Stimulated activated naive B cell treated with anti-CD40 and anti-IgM and Interleukin-4, amounts not matched to agents 10 μg/mL and 1 μg/mL and 100 μg/mL, for 72 hours (primary cell): ENCODE measurements around the gene DAPK2.
"Not testable (repeated sequence)": the region's sequence is repeated elsewhere in the genome, so short reads cannot be mapped to it uniquely, and the experiment has no call there.

Source experiments
- ATAC-seq, 2 donors: fragments of 150-1000 bp; cut with Tn5 transposase; replicated peaks; 2 replicates each; pipeline ENCODE4 v1.10.0; 2021; ENCODE audit warnings: moderate library complexity in 1 of 2
- DNase-seq: peaks from one replicate; pipeline ENCODE4 v3.0.0; 2021
- H3K27ac Mint-ChIP-seq: one replicate; pipeline ENCODE4 v1.8.0; 2022; ENCODE audit warnings: mild to moderate bottlenecking, mixed read lengths
- H3K27me3 Mint-ChIP-seq, 2 donors: one replicate each; pipeline ENCODE4 v1.8.0; 2022; ENCODE audit warnings: mixed read lengths in 2 of 2
- H3K36me3 Mint-ChIP-seq, 2 donors: one replicate each; pipeline ENCODE4 v1.8.0; 2022; ENCODE audit warnings: mixed read lengths in 2 of 2, mild to moderate bottlenecking in 1 of 2
- H3K4me1 Mint-ChIP-seq, 2 donors: one replicate each; pipeline ENCODE4 v1.8.0; 2022; ENCODE audit warnings: mixed read lengths in 2 of 2, mild to moderate bottlenecking in 1 of 2
- H3K4me3 Mint-ChIP-seq, 2 donors: one replicate each; pipeline ENCODE4 v1.8.0; 2022; ENCODE audit warnings: mild to moderate bottlenecking in 2 of 2, mixed read lengths in 2 of 2, moderate library complexity in 1 of 2
- H3K9me3 Mint-ChIP-seq, 2 donors: one replicate each; pipeline ENCODE4 v1.8.0; 2022; ENCODE audit warnings: mixed read lengths in 2 of 2, mild to moderate bottlenecking in 1 of 2

The DAPK2 gene

DNA sequence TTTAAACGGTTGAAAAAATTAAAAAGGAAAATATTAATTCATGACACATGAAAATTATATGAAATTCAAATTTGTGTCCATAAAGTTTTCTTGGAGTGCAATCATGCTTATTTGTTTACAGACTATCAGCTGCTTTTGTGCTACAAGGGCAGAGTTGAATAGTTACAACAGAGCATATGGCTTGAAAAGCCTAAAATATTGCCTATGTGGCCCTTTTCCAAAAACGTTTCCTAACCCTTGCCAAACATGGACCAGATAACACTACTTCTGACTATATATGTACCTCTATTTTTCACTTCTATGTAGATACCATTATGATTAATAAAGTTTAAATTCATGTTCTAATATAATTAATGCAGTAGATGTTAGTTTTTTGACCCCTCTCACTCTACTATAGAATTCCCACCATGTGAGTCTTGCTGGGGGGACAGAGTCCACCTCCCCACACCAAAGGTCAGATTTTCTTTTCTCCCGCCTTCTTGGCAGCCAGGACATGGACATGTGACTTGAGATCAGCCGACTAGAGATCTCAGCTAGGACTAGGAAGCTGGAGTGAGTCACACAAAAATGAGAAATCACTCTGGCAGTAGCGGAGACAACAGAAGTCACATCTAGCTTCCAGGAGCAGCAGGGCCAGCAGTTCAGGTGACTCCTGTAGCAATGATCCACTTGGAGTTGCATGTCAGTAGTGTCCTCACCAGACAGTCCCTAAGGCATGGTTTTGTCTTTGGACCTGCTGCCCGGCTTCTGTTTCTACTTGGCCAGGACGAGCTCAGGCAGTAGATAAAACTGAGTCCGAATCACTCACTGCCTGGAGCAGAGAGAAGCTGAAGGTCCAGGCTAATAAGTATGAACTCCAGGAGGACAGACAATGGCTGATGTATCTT, 24.9 kb upstream of the DAPK2 start:
- Mint-ChIP-seq H3K4me1 (peaks cover 23 to 26% of the 10 kb centered on the region in 2 donors), H3K9me3 (no peaks in the 10 kb centered on the region), H3K27me3 (no peaks in the 10 kb centered on the region), H3K36me3 (peaks cover 6 to 22% of the 10 kb centered on the region in 2 donors), H3K4me3 (no peak overlapping the region), H3K27ac (peak overlapping the region; percentile 37)
- DNase-seq (no peak), ATAC-seq (no peak)

DNA sequence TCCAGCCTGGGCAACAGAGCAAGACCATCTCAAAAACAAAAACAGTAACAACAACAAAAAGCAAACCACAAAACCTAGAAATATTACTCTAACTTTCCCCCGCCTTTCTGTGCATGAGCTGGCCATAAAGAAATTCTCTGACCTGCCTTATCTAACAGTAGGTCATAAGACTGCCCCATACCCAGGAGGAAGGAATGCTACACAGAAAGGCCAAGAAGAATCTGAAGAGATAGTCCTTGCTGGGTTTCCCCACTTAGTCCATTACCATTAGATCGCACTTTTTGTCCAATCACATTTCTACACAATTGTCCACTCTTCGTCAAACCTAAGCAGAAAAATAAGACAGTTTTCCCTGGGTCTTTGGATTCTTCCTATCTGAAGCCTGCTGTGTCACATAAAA, 23.8 kb upstream of the DAPK2 start:
- no peak for DNase-seq
- H3K4me1 Mint-ChIP-seq, result peaks cover 21 to 26% of the 10 kb centered on the region in 2 donors
- no peak overlapping the region for H3K4me3 Mint-ChIP-seq

DNA sequence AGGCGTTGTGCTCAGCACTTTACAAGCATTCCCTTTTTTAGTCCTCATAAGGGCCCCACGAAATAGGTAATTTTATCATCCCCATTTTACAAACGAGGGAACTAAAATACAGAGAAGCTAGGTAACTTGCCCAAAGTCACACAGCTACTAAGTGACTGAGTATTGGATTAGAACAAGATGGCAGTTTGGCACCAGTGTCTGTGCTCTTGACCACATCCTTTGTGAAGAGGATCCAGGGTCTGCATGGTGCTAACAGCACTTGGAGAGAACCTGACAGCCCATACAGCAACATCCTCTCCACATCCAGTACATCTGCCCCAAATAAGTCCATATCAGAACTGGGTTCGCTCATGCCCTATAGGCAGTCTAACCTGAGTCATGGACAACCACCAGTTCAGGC, 21.8 kb upstream of the DAPK2 start:
- Mint-ChIP-seq H3K9me3 (no peaks in the 10 kb centered on the region), H3K4me3 (no peak overlapping the region), H3K4me1 (peaks cover 19 to 26% of the 10 kb centered on the region in 2 donors), H3K27ac (no peak overlapping the region), H3K36me3 (peaks cover 6 to 11% of the 10 kb centered on the region in 2 donors), H3K27me3 (no peaks in the 10 kb centered on the region)
- ATAC-seq (no peak), DNase-seq (no peak)

More for the DNA sequence above, 23.8 kb upstream of the DAPK2 start:
- Mint-ChIP-seq H3K27me3 (no peaks in the 10 kb centered on the region), H3K9me3 (no peaks in the 10 kb centered on the region), H3K27ac (no peak overlapping the region), H3K36me3 (peaks cover 6 to 18% of the 10 kb centered on the region in 2 donors)
- ATAC-seq, result no peak

DNA sequence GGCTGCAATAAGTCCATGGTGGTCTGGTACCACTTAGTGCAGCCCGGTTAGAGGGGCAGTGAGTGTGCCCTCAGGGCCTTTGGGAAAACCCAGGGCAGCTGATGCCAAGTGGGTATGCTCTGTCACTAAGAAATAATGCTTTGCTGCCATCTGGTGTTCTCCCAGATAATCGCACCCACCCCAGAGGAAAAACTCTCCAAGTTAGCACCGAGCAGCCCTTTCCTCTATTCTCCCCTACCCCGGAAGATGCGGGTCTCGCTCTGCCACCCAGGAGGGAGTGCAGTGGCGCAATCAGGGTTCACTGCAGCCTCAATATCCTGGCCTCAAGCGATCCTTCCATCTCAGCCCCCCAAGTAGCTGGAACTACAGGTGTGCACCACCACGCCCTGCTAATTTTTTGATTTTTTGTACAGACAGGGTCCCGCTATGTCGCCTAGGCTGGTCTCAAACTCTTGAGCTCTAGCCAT, 21.3 kb upstream of the DAPK2 start:
- peaks cover 19 to 26% of the 10 kb centered on the region in 2 donors for H3K4me1 Mint-ChIP-seq
- H3K4me3 Mint-ChIP-seq, result no peak overlapping the region
- no peak overlapping the region for H3K27ac Mint-ChIP-seq
- H3K9me3 Mint-ChIP-seq, result no peaks in the 10 kb centered on the region
- H3K27me3 Mint-ChIP-seq, result no peaks in the 10 kb centered on the region
- DNase-seq (peak; percentile 53), ATAC-seq (peak; percentile 83 to 84)
- H3K36me3 Mint-ChIP-seq, result peaks cover 6 to 11% of the 10 kb centered on the region in 2 donors

DNA sequence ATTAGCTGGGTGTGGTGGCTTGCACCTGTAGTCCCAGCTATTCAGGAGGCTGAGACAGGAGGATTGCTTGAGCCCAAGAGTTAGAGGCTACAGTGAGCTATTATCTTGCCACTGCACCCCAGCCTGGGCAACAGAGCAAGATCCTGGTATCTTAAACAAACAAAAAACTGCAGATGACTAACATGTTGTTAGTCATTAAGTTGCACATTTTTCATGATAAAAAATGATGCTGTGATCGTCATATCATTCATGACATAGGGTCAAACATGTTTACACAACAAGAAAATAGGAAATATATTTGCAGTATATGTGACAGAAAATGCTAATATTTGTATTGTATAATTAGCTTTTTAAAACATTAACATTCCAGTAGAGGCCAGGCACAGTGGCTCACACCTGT, 20.2 kb upstream of the DAPK2 start:
- no peaks in the 10 kb centered on the region for H3K9me3 Mint-ChIP-seq
- no peak for DNase-seq
- H3K4me3 Mint-ChIP-seq, result no peak overlapping the region
- no peak overlapping the region for H3K27ac Mint-ChIP-seq
- peaks cover 19 to 26% of the 10 kb centered on the region in 2 donors for H3K4me1 Mint-ChIP-seq
- H3K27me3 Mint-ChIP-seq, result no peaks in the 10 kb centered on the region
- peaks cover under 1 to 3% of the 10 kb centered on the region in 2 donors for H3K36me3 Mint-ChIP-seq
- ATAC-seq, result no peak

DNA sequence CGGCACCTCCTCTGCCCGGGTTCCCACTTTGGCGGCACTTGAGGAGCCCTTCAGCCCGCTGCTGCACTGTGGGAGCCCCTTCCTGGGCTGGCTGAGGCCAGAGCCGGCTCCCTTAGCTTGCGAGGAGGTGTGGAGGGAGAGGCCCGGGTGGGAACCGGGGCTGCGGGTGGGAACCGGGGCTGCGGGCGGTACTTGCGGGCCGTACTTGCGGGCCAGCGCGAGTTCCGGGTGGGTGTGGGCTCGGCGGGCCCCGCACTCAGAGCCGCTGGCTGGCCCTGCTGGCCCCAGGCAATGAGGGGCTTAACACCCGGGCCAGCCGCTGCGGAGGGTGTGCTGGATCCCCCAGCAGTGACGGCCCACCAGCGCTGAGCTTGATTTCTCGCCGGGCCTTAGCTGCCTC, 14.4 kb upstream of the DAPK2 start:
- no peak for ATAC-seq
- Mint-ChIP-seq H3K27me3 (no peaks in the 10 kb centered on the region), H3K9me3 (no peaks in the 10 kb centered on the region), H3K27ac (no peak overlapping the region), H3K36me3 (peaks cover 0 to 5% of the 10 kb centered on the region in 2 donors), H3K4me3 (no peak overlapping the region), H3K4me1 (no peaks in the 10 kb centered on the region)
- DNase-seq, result no peak

DNA sequence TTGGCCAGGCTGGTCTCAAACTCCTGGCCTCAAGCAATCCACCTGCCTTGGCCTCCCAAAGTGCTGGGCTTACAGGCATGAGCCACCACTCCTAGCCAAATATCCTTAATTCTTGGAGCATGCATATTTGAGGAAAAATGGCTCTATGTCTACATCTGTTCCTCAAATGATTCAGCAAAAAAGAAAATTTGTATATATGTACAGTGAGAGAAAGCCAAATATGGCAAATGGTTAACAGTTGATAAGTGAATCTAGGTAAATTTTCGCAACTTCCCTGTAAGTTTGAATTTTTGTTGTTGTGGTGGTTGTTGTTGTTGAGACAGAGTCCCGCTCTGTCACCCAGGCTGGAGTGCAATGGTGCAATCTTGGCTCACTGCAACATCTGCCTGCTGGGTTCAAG, 12.8 kb upstream of the DAPK2 start:
- not testable (repeated sequence) for H3K4me3 Mint-ChIP-seq, ATAC-seq, H3K9me3 Mint-ChIP-seq, H3K36me3 Mint-ChIP-seq, DNase-seq, H3K4me1 Mint-ChIP-seq, H3K27ac Mint-ChIP-seq, H3K27me3 Mint-ChIP-seq

DNA sequence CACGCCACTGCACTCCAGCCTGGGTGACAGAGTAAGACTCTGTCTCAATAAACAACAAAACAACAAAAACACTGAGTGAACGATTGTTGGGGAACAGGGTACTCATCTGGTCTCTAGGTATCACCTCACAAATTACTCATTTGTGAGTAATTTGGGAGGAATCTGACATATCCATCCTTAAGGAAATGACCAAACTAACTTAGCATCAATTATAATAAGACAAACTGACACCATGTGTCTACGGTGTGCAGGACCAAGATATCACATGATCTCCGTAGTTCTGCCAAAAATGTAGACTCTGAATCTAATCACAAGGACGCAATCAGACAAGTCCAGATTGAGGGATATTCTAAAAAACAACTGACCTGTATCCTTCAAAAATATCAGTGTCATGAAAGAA, 12.0 kb upstream of the DAPK2 start:
- no peak overlapping the region for H3K27ac Mint-ChIP-seq
- H3K27me3 Mint-ChIP-seq, result no peaks in the 10 kb centered on the region
- ATAC-seq (no peak), DNase-seq (no peak)
- H3K36me3 Mint-ChIP-seq, result peaks cover 0 to 5% of the 10 kb centered on the region in 2 donors
- no peaks in the 10 kb centered on the region for H3K4me1 Mint-ChIP-seq
- no peak overlapping the region for H3K4me3 Mint-ChIP-seq
- no peaks in the 10 kb centered on the region for H3K9me3 Mint-ChIP-seq

DNA sequence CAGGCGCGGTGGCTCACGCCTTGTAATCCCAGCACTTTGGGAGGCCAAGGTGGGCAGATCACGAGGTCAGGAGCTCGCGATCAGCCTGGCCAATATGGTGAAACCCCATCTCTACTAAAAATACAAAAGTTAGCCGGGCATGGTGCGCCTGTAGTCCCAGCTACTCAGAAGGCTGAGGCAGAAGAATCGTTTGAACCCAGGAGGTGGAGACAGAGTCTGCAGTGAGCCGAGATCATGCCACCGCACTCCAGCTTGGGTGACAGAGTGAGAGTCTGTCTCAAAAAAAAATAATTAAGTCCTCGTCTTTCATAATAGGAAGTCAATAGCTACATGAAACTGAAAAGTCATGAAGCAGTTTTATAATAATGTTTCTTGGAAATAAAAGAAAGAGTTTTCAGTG, 7.4 kb upstream of the DAPK2 start:
- H3K36me3 Mint-ChIP-seq, H3K27me3 Mint-ChIP-seq, DNase-seq, H3K4me3 Mint-ChIP-seq, H3K9me3 Mint-ChIP-seq, H3K27ac Mint-ChIP-seq, ATAC-seq: not testable (repeated sequence)
- peaks cover 12% of the 10 kb centered on the region in 2 donors for H3K4me1 Mint-ChIP-seq

DNA sequence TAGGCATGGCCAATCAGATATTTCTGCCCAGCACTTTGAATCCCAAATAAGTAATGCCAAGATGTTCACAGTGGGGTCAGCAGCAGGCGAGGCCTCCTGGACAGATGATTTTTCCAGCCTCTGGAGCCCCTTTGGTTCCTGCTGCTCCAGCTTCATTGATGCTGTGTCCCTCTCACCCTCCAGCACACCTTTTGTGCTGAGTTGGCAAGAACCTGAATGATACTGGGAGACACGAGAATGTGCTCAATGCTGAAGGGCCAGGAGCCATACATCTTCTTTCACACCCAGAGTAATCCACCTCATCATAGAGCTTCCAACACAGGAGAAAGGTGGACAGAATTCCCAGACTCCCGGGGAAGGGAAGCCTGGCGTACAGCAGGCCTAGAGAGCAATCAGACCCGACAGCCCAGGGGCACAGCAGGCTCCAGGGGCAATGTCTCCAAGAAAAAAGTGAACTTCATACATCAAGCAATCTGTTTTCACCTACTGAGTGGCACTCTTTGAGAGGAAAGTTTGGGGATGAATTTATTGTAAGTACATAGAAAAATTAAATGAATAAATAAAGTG, 6.7 kb upstream of the DAPK2 start:
- Mint-ChIP-seq H3K27ac (no peak overlapping the region), H3K4me1 (peaks cover 17 to 19% of the 10 kb centered on the region in 2 donors), H3K36me3 (no peaks in the 10 kb centered on the region), H3K4me3 (no peak overlapping the region), H3K27me3 (no peaks in the 10 kb centered on the region), H3K9me3 (no peaks in the 10 kb centered on the region)
- ATAC-seq (no peak), DNase-seq (no peak)

DNA sequence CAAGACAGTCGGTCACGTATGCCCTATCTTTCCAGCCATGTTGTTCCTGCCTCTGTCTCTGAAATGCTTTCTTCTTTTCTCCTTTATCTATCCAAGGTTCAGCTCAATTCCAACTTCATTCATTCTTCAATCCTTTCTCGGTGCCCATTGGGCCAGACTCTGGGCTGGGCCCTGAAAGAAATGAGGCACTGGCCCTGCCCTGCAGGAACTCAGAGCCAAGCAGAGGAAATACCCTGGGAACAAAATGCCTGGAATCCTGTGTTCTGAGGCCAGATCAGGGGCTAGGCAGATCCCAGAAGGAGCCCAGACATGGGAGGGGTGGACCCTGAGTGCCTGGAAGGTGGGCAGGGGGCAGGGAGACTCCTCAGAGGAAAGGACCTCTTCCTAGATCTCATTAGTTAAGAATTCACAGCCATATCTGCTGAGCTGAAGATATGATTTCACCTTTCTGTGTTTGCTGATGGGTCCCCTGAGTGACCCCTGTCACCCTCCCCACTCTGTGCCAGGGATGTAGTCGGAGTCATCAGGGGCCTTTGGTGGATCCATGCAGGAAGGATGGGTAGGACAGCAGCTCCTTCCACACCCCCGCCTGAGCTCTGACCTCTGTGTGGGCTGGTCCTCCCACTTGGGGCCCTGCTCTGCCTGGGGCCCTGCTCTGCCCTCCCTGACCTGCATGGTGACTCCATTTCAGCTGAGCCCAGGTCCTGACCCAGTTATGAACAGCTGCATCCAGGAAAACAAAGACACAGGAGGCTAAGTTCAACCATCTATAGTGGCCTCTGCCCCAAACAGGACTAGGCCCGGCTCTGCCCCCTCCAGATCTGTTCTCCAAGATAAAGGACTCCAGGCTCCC, 5.3 kb upstream of the DAPK2 start:
- H3K4me1 Mint-ChIP-seq, result peaks cover 25 to 29% of the 10 kb centered on the region in 2 donors

DNA sequence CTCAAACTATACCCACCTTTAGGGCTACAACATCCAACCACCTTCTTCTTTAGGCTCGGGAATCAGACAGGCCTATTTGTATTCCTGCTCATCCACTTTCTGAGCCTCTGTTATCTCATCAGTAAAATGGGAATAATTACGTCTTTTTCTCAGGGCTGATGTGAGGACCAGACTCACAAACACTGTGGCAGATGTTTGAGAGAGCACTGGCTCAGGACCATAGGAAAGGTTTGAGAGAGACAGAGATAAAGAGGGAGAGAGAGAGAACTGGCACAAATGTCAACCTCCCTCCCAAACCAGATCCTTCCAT, 4.8 kb upstream of the DAPK2 start:
- peaks cover 27 to 31% of the 10 kb centered on the region in 2 donors for H3K4me1 Mint-ChIP-seq
- no peaks in the 10 kb centered on the region for H3K36me3 Mint-ChIP-seq
- H3K27ac Mint-ChIP-seq, result no peak overlapping the region
- H3K27me3 Mint-ChIP-seq, result no peaks in the 10 kb centered on the region
- ATAC-seq (no peak), DNase-seq (no peak)
- H3K9me3 Mint-ChIP-seq, result no peaks in the 10 kb centered on the region
- H3K4me3 Mint-ChIP-seq, result no peak overlapping the region

More for the DNA sequence above, 5.3 kb upstream of the DAPK2 start:
- Mint-ChIP-seq H3K27me3 (no peaks in the 10 kb centered on the region), H3K9me3 (no peaks in the 10 kb centered on the region), H3K36me3 (no peaks in the 10 kb centered on the region), H3K27ac (no peak overlapping the region), H3K4me3 (no peak overlapping the region)
- DNase-seq (no peak), ATAC-seq (no peak)

DNA sequence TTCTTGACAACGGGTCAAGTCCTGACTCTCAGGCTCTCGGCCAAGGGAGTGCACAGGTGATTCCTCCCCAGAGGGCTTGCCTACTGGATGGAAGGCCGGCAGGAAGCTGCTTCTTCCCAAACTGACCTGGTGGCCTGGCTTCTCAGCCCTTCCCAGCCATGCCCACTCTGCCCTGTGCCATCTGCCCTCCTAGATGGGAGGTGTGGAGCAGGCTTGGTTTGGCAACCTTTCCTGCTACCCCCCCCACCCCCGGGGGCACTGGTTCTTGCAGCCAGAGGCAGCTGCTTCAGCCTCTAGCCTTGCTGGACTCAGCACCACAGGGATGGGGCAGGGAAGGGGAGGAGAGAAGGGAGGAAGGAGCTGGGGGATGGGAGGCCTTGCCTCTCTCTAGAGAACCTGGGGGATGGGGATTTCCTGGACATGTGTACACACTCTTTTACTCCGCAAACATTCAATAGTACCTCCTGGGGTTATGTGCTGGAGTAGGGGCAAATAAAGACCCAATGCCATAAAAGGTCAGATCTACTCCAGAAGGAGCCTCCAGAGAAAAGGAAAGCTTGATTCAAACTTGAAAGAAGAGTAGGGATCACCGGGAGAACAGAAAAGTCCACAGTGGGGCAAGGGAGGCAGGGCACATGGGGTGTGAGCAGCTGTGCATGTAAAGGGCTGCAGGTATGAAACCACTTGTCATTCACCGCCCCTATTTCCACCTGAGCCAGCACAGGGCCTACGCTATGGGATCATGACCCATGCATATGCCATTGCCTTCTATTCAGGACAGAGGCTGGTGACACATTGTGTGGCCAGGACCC, 4.2 kb upstream of the DAPK2 start:
- no peaks in the 10 kb centered on the region for H3K9me3 Mint-ChIP-seq
- H3K36me3 Mint-ChIP-seq, result no peaks in the 10 kb centered on the region
- DNase-seq (no peak), ATAC-seq (no peak)
- H3K27me3 Mint-ChIP-seq, result no peaks in the 10 kb centered on the region
- H3K4me3 Mint-ChIP-seq, result no peak overlapping the region
- H3K27ac Mint-ChIP-seq, result no peak overlapping the region
- H3K4me1 Mint-ChIP-seq, result peaks cover 29 to 34% of the 10 kb centered on the region in 2 donors
